ENCODE results near the gene COG5.
"Not testable (repeated sequence)": the region's sequence is repeated elsewhere in the genome, so short reads cannot be mapped to it uniquely, and the experiment has no call there.

The COG5 gene

DNA sequence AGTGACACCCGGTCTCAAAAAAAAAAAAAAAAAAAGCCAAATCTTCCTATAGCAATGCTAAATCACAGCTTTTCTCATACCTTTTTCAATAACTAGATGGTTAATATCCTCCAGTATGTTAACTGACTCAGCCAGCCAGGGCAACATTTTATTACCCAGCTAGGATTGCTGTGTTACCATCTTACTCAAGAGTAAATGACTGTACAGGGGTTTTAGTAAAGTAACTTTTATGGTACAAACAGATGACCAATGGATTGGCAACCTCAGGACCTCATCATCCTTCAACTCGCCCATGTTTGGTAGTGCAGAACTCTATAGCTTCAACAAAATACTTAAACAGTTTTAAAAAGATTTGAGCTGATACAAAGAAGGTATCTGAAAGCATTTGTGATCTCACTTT lies 335.4 kb downstream of the COG5 start:
- no peak for DNase-seq (ENCODE audit: low read depth, low spot score)

DNA sequence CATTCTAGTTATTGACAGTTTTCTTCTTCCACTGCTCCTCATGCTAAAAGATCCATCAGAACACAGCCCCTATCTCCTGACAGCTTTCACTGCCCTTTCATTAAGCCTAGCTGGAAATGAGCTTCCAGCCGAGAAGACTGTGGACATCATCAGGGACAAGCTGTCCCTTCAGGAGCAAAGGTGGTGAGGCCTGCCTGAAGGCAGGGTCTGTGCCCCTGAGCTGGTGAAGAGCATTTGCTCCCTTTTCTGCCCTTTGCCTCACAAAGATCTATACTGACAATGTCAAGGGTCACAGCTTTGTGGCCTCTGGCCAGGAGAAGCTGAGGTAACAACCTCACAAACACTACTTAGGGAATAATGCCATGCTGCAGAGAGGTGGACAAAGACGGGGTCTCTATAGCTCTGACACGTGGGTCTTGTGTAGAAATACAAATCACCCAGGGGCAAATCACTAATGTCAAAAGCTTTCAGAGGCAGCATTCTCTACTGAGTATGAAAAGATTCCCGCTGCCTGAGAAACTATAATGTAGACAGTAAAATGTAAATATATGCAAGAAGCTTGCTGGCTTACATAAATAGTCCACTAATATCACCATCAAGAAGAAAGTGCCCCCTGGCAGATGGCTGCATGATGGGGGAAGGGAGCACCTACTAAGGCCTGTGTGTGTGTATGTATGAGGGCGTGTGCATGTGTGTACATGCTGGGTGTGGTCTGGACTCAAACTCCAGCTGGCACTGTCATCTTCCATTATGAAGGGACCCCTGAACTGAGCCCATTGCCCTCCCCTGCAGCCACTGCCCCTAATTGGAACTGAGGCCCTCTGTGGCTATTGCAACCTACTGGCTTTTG lies 339.1 kb downstream of the COG5 start:
- DNase-seq (ENCODE audit: low read depth, low spot score): no peak

DNA sequence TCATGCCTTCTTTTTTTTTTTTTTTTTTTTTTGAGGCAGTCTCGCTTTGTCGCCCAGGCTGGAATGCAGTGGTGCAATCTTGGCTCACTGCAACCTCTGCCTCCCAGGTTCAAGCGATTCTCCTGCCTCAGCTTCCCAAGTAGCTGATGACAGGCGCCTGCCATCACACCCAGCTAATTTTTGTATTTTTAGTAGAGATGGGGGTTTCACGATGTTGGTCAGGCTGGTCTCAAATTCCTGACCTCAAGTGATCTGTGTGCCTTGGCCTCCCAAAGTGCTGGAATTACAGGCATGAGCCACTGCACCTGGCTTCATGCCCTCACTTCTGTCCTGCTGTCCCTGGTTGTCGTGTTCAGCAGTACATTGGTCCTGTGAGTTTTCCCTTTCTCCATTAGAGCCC lies 342.9 kb downstream of the COG5 start:
- DNase-seq (ENCODE audit: low read depth, low spot score): not testable (repeated sequence)

DNA sequence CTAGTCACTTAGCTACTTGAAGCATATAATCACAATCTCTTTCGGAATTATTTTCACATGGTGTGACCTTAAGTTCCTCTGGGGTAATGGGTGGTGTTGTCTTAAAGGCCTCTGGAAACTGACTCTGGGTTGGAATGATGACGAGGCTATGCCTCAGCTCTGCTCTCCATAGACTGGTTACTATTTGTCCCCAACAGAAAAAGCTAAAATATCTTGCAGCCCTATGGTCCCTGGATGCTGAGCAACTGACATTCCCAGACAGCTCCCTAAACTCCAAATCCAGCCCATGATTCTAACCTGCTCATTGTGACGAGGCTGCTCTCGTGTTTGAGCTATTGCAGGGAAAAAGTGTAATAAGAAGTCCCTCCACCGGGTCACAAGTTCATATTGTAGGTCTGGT lies 343.4 kb downstream of the COG5 start:
- no peak for DNase-seq (ENCODE audit: low read depth, low spot score)

DNA sequence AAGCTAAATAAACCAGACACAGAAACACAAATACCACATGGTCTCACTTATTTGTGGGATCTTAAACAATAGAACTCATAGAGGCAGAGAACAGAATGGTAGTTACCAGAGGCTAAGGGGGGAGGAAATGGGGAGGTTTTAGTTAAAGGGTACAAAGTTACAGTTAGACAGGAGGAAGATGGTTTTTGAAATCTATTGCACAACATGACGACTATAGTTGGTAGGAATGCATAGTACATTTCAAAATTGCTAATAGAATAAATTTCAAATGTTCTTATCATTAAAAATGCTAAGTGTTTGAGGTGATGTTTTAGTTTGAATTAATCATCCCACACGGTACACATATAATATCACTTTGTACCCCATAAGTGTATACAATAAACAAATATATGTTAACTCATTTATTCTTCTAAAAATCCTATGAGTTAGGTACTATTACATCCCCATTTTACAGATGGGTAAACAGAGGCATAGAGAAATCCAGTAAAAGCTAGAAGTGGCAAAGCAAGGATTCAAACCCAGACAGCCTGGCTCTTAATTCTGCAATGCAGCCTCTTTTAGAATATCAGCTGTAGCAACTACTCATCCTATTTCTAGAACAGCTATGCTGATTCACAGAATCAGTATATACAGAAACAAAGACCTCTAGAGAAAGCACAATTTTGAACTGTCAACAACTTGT lies 344.0 kb downstream of the COG5 start:
- DNase-seq (ENCODE audit: low read depth, low spot score): no peak

DNA sequence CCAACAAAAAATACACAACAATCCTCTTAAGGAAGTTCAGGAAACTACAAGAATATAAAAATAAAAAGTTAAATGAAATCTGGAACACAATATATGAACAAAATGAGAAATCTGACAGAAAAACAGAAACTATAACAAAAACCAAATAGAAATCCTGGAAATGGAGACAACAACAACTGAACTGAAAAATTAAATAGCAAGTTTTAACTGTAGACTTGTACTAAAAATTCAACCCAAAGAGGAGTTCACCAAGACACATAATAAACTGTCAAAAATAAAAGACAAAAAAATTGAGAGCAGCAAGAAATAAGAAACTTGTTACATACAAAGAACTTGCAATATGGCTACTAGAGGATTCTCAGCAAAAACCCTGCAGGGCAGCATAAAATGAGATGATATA lies 349.8 kb downstream of the COG5 start:
- DNase-seq (ENCODE audit: low read depth, low spot score): no peak

DNA sequence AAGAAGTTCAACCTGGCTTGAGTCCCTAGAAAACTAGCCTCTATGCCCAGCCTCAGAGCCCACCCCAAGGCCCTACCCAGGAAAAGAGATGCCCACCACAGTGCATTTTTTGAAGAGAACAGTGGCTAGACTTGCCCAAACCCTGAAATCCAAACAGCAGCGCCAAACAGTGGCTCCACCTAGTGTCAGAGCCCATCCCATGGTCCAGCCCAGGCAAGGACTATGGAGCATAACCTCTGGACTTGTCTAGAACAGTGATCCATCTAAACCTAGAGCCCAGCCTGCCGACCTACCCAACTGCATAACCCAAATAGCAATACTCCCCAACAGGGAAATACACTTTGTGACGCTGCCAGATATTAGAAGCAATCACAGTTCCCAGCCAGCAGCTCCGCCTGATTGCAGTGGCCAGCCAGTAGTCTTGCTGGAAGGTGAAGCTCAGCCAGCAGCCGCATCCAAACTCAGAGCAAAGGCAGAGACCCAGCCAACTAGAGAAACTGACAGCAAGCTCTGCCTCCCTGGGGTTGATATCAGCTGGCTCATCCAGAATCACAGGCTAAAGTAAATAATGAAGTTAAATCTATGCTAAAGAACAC lies 350.4 kb downstream of the COG5 start:
- no peak for DNase-seq (ENCODE audit: low read depth, low spot score)

DNA sequence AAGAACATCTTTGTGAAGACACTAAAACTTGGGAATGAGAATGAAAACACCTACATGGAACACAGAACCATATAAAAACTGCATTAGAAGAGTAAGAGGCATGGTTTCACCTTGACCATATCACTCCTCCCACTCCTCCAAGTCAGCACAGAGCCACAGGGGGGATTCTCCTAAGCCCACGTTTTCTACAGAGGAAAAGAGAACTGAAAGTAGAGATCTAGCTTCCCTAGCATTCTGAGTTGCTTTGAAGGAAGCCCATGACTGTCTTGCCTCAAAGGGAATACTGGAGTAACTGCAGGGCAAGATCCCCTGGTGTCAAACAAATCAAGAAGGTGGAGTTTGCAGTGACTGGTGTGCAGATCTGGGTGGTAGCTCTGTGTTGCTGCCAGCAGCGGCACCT lies 351.0 kb downstream of the COG5 start:
- DNase-seq (ENCODE audit: low read depth, low spot score): no peak

DNA sequence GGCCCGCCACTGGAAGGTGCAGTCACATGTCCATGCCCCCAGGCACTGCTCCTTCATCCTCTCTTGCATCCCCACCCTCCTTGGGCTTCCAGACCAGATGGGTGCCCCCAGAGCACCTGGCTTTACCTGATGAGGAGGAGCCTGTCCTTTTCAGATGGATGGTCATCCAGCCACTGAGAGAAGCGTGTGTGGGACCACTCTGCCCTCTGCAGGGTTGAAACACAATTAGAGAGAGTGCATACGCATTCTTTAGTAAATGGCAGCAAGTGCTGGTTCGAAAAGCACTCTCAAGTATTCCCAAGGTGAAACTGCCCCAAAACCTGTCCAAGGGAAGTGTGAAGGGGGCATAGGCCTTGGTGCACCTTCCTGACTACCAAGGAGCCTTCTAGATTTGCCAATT lies 353.3 kb downstream of the COG5 start:
- no peak for DNase-seq (ENCODE audit: low read depth, low spot score)

DNA sequence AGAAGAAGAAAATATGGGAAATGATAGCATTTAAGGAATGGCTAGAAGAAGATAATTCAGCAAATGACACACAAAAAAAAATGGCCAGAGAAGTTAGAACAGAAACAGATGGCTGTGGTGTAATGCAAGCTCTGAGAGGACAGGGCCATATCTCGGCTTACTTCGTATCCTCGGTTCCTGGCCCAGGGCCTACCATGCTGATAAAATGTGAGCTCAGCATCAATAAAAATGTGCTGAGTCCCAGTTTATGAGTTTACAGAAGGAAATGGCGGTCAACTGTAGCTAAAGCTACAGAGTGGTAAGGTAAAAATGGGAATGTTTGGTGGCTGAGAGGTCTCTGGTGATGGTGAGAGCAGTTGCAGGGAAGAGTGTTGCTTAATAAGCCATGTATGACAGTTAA lies 354.2 kb downstream of the COG5 start:
- no peak for DNase-seq (ENCODE audit: low read depth, low spot score)

DNA sequence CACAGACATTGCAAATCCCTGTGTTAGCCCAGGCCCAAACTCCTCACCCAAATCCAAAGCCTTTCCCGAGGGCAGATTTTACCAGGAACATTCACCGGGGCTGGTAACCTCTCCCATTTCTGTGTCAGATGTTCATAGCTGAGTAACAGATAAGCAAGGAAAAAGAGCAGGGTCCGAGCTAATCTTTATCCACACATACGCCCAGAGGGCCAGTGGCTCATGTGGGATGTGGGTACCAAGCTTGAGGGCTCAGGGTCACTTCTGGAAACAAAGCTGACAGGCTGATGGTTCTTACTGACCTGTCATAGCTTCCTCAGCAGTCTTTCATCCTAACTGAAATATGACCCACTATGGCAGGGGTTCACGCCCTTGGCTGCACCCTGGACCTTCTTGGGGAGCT lies 355.2 kb downstream of the COG5 start:
- no peak for DNase-seq (ENCODE audit: low read depth, low spot score)

DNA sequence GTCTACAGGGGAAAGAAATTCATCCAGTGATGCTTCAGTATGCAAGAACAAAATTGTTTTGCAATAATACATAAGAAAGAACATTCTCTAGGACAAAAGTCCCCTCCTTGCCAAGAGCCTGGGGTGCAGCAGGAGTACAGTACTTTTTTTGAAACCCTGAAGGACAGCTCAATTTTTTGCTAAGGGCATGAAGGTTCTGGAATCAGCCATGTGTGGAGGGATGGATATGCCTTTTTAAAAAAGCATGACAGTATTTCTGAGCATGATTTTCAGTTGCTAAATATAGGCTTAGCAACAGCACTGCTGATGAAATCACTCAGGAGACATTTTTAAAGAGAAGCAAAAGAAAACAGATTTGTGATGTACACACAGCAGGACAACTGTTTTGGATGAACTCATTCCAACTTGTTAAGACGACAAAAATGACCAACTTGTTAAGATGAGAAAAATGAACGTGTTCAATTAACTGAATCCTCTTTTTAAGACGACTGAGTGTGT lies 355.6 kb downstream of the COG5 start:
- DNase-seq (ENCODE audit: low read depth, low spot score): no peak

DNA sequence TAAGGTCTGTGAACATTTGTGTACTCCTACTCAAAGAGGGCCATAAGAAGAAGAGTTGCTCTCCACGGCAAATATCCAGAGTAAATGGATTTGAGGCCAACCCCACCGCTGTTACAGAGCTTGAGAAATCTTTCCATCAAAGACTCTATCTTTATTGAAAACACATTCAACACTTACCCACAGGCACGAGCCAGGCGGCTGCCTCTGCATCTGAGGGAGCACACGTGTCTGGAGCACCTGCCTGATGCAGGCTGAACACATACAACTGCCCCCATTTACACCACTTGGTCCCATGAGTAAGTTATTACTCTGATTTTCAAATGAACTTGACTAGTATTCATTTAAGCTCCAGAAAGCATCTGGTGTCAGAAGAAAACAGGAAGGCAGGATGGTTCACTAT lies 356.3 kb downstream of the COG5 start:
- no peak for DNase-seq (ENCODE audit: low read depth, low spot score)

DNA sequence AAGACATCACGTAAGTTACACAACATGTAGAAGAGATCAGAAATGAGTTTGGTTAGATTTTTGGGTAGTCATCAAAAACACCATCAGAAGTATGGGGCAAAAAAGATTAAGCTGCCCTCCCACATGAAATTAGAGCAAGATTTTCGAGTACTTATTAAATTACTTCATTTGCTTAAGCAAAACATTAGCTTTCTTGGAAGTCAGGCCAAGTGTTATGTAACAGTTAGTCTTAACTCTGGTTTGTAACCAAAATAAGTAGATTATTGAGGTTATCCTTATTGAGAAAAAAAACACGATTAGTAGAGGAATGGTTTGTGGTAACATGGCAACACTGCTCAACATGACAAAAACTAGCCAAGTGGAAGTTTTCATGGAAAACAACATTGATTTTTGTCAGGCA lies 357.0 kb downstream of the COG5 start:
- no peak for DNase-seq (ENCODE audit: low read depth, low spot score)

DNA sequence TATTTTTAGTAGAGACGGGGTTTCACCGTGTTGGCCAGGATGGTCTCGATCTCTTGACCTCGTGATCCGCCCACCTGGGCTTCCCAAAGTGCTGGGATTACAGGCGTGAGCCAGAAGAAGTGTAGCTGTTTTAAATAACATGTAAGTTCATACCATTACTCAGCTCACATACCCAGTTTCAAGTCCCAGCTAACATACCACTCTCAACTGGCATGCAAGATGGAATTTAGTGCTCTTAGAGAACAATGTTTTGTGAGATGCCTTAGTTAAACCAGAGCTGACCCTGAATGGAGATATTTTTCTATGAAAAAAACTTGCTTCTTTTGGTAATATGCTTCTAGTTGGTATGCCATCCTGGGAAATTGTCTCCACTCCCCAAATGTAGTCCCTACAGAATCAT lies 357.6 kb downstream of the COG5 start:
- DNase-seq (ENCODE audit: low read depth, low spot score): no peak

DNA sequence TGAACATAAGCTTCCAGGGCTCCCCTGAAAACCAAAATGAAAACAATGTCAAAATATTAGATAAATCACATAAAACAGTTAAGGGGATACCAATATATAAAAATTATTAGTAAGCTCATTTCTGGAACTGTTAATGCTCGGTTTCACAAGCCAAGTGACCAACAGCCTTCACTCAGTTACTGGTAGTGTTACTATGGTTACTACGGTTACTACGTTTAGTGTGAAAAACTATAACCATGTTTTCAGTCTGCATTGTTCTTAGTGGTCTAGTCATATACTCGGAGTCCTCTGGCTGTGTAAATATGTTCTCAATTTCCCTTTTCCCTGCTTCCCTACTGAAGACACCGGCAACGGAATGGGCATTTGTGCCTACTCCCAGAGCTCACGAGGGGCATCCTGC lies 360.1 kb downstream of the COG5 start:
- DNase-seq (ENCODE audit: low read depth, low spot score): no peak

DNA sequence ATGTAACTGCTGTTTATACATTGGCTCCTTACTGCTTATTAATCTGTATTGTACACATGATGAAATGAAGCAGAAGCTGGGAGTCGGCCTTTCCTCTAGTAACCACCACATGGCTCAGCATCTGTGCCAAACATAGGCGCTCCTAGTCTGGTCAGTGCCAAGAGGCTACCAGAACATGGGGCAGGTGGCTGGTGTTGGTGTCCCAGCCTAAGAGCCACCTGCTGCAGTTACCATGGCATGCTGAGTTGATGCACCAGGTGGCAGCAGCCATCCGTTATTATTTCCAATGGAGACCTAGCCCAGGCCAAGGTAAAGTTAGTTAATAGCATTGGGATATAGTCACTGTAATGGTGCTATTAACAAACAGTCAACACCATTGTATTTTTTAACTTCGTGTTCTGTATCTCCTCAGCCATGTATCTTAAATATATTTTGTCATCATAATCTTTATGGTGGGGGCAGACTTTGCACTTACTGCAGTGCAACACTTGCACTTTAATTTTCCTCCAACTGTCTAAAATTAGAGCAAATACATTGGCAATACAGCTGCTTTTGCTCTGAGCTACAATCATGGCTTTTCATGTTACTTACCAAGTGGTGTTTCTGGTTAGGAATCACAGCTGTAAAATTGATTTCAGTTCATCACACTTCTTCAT lies 361.8 kb downstream of the COG5 start:
- no peak for DNase-seq (ENCODE audit: low read depth, low spot score)

DNA sequence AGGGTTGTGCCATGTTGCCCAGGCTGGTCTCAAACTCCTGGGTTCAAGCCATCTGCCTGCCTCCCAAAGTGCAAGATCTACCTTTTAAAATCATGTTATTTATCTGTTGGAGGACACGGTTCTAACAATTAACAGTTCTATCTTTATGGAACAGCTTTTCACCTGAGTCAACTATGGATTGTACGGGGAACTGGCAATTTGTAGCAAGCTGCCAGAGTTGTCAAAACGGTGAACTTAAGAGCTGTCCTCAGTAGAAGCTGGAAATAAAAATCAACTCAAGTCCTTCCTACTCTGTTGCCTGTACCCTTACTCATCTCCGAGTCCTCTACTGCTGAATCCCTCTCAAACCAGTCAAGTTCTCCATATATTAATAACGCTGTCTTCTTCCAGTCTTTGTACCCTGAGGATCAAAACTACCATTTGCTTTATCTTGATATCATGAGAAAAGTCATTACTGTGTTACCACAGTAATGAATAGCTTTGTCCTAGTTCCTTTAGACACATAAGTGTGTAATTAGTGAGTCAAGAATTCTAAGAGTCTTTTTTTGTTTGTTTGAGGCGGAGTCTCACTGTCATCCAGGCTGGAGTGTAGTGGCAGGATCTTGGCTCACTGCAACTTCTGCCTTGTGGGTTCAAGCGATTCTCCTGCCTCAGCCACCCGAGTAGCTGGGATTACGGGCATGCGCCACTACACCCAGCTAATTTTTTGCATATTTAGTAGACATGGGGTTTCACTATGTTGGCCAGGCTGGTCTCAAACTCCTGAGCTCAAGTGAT lies 366.7 kb downstream of the COG5 start:
- DNase-seq (ENCODE audit: low read depth, low spot score): no peak

DNA sequence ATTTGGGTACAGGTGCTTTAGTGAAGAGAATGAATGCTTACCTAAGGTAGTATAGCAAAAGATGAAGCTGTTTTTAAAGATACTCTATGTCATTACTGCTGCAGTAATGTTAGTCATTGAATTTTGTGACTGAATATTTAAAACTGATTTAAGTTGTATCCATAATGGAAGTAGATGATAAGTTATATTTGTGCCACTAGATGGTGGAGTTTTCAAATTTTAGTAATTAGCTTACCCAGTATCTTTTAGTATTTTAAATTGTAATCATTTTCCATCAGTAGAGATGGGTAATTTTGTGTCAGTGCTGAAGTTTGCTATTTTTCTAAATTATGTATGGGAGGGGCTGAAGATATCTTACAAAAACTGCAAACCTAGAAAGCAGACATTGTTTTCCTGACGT lies 369.7 kb downstream of the COG5 start:
- no peak for DNase-seq (ENCODE audit: low read depth, low spot score)

DNA sequence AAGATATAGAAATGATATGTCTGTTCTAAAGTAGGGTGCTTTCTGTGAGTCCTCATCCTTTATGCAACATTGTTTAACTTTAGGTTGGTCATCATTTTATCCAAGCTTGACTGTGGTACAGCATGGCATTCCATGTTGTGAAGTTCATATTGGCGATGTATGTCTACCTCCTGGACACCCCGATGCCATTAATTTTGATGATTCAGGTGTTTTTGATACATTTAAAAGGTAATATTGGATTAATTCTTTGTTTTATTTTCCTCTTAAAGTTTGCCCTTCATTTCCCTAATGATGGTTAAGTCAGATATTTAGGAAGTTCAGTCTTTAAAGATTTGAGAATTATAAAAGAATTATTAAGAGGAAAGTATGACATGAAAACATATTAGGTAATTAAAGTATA lies 373.6 kb downstream of the COG5 start:
- DNase-seq (ENCODE audit: low read depth, low spot score): no peak

DNA sequence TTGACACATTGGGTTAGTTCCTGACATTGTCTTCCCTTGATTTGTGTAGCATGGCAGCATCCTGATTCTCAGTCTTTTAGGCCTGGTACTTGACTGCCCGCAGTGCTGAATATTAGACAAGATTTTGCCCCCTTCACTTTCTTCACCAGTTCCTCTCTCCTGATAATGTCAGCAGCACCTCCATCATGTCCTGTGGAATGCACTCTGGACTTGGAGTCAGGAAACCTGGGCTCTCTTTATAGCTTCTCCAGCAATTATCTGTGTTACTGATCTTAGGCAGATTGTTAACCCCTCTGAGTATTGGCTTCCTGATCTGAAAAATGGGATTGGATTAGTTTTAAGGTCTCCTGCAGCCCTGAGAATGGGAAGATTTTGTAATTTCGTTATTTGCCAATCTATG lies 375.9 kb downstream of the COG5 start:
- DNase-seq (ENCODE audit: low read depth, low spot score): no peak

DNA sequence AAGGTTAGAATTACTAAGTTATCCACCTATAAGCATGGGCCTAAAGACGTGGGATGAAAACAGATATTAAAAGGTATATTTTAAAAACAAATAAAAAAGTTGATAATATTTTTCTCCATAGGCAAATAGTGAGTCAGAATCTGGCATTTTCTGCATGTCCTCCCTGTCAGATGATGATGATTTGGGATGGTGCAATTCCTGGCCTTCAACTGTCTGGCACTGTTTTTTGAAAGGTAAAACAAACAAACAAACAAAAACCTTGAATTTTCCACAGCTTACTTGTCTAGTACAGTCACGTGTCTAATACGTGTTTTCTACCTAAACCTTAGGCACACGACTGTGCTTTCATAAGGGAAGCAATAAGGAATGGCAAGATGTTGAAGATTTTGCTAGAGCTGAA lies 377.5 kb downstream of the COG5 start:
- DNase-seq (ENCODE audit: low read depth, low spot score): no peak
